ENCODE data around the gene PRKN.

DNA sequence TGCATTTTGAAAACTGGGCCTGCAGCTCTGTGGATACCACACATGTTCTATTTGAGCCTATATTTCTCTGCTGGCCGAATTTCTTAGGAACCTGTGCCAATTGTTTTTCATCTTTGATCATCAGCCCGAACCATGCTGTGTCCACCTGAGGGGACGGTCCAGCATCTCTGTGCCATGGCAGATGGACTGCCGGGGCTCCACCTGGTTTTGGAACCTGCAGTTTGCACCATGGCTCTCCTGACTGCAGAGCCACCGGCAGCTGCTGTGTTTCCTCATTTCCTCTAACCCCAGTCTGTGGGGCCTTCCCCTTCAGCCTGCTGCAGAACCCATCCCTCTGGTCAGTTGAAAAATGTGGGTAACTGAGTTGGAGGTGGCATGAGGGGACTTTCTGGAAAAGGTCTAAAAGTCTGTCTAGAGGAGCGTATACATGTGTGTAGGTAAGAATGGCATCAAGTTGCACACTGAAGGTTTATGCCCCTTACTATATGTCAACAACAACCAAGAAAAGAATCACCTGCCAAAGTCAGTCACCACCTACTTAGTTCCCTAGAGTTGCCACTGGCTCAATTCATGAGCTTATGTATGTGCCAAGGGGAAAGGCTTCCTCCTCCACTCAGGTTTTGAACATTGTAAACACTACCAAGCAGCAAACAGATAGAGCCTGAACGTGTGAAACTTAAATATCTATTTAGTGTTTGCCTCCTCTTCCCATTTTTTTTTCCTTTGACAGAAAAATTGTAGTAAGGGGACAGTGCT lies 548.2 kb downstream of the PRKN start:
- TF ChIP-seq, protein P1, sequence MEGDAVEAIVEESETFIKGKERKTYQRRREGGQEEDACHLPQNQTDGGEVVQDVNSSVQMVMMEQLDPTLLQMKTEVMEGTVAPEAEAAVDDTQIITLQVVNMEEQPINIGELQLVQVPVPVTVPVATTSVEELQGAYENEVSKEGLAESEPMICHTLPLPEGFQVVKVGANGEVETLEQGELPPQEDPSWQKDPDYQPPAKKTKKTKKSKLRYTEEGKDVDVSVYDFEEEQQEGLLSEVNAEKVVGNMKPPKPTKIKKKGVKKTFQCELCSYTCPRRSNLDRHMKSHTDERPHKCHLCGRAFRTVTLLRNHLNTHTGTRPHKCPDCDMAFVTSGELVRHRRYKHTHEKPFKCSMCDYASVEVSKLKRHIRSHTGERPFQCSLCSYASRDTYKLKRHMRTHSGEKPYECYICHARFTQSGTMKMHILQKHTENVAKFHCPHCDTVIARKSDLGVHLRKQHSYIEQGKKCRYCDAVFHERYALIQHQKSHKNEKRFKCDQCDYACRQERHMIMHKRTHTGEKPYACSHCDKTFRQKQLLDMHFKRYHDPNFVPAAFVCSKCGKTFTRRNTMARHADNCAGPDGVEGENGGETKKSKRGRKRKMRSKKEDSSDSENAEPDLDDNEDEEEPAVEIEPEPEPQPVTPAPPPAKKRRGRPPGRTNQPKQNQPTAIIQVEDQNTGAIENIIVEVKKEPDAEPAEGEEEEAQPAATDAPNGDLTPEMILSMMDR (conservative IDR thresholded peaks at IDR 0.05), result no peak
- TF ChIP-seq EZH2 (IDR thresholded peaks at IDR 0.05; ENCODE audit: low read depth), result no peak
